Activated CD8-positive, alpha-beta T cell treated with anti-CD3 and anti-CD28 coated beads, Interleukin-2, amount 10 ng/mL, durations not matched to agents 7 days and 5 days (primary cell): ENCODE measurements around the gene DNAJC8. TPM values are rescaled to one million over a fixed set of nuclear protein-coding genes. Genes with fewer than 3 reads are reported as not detected.
A peak's percentile ranks its signal among the peaks of the same experiment; 100 is the strongest.

Source experiments
- ATAC-seq: fragments of 150-1000 bp; cut with Tn5 transposase; one replicate; pipeline ENCODE4 v1.10.0; 2021; ENCODE audit warnings: moderate library complexity
- CTCF ChIA-PET: fragments of 350-600 bp; sonication (Branson Sonifier 250); formaldehyde crosslinking; loops from one replicate; lab custom pipeline; 2021; ENCODE audit warnings: antibody characterized with exemption; lab: Charles Lee
- POLR2A ChIA-PET: fragments of 350-600 bp; sonication (Branson Sonifier 250); formaldehyde crosslinking; loops from one replicate; lab custom pipeline; 2021; ENCODE audit warnings: antibody characterized with exemption; lab: Charles Lee
- DNase-seq: peaks from one replicate; pipeline ENCODE4 v3.0.0-alpha.2; 2020
- H3K27ac Mint-ChIP-seq: one replicate; pipeline ENCODE4 v1.8.0; 2021; ENCODE audit warnings: mild to moderate bottlenecking, mixed read lengths
- H3K27me3 Mint-ChIP-seq: one replicate; pipeline ENCODE4 v1.8.0; 2021; ENCODE audit warnings: low read depth, mixed read lengths
- H3K36me3 Mint-ChIP-seq: one replicate; pipeline ENCODE4 v1.8.0; 2021; ENCODE audit warnings: low read depth, mixed read lengths
- H3K4me1 Mint-ChIP-seq: one replicate; pipeline ENCODE4 v1.8.0; 2021; ENCODE audit warnings: low read depth, mixed read lengths
- H3K4me3 Mint-ChIP-seq: one replicate; pipeline ENCODE4 v1.8.0; 2021; ENCODE audit warnings: mild to moderate bottlenecking, mixed read lengths
- H3K9me3 Mint-ChIP-seq: one replicate; pipeline ENCODE4 v1.8.0; 2022; ENCODE audit warnings: mixed read lengths; ENCODE audit not compliant: insufficient read depth
- total RNA-seq, 2 experiments: library from RNA; stranded (reverse); gene quantifications; one replicate each; pipeline ENCODE4 v1.2.3, GENCODE V29; 2021

Gene DNAJC8
- total RNA-seq, 2 experiments from 2014 or later: 121 to 124 TPM

- ATAC-seq (no peak), DNase-seq (no peak)
- no peak overlapping the region for H3K4me3 Mint-ChIP-seq
- peaks cover 19% of the 10 kb centered on the region for H3K36me3 Mint-ChIP-seq
- ChIA-PET POLR2A (interaction anchor here (0.8 to 4.1 kb wide), 7 partner anchors 9 to 345 kb away, joined by 3 to 49 read pairs (median 3); partner anchors contain the start of gene EYA3), CTCF (interaction anchor here (1.0 to 5.0 kb wide), 5 partner anchors 8 to 146 kb away, joined by 3 to 39 read pairs (median 8); no protein-coding TSS in a partner anchor)
- H3K27ac Mint-ChIP-seq: no peak overlapping the region
- no peaks in the 10 kb centered on the region for H3K9me3 Mint-ChIP-seq
- H3K4me1 Mint-ChIP-seq: peaks cover 19% of the 10 kb centered on the region
- no peaks in the 10 kb centered on the region for H3K27me3 Mint-ChIP-seq
Observed at GRCh38 chr1:28236656-28237322, 4.0 kb upstream of the DNAJC8 start.

- Mint-ChIP-seq H3K4me3 (no peak within 1 kb of the TSS), H3K36me3 (peaks cover 19% of the 10 kb centered on the region), H3K4me1 (peaks cover 22% of the 10 kb centered on the region), H3K9me3 (no peaks in the 10 kb centered on the region), H3K27ac (no peak within 1 kb of the TSS), H3K27me3 (no peaks in the 10 kb centered on the region)
- ChIA-PET POLR2A (interaction anchor here (0.8 to 4.1 kb wide), 15 partner anchors 9 to 510 kb away, joined by 3 to 49 read pairs (median 4); partner anchors contain the start of genes EYA3, FAM76A, MED18 and RNU11), CTCF (interaction anchor here (1.1 to 5.0 kb wide), 5 partner anchors 8 to 145 kb away, joined by 3 to 39 read pairs (median 10); no protein-coding TSS in a partner anchor)
- ATAC-seq (peak; percentile 97), DNase-seq (peak; percentile 97)
Observed at GRCh38 chr1:28235755-28236655, 3.2 kb upstream of the DNAJC8 start, which contains the start of gene ATP5IF1. TSS of gene ATP5IF1 (plus strand) at chr1:28236124. CDS start at chr1:28236184, 60 bp downstream.

- ATAC-seq (no peak), DNase-seq (no peak)
- H3K4me1 Mint-ChIP-seq: peaks cover 31% of the 10 kb centered on the region
- H3K36me3 Mint-ChIP-seq: peaks cover 18% of the 10 kb centered on the region
- no peak overlapping the region for H3K27ac Mint-ChIP-seq
- peak overlapping the region; percentile 45 for H3K4me3 Mint-ChIP-seq
- CTCF ChIA-PET: interaction anchor here (1.6 to 5.0 kb wide), 3 partner anchors 16 to 348 kb away, joined by 4 to 39 read pairs (median 4); partner anchors contain the start of gene EYA3
- POLR2A ChIA-PET: interaction anchor here (1.9 kb wide), 1 partner anchor 96 kb away, joined by 4 read pairs; the partner anchor contains the start of gene MED18
- H3K9me3 Mint-ChIP-seq: no peaks in the 10 kb centered on the region
- H3K27me3 Mint-ChIP-seq: no peaks in the 10 kb centered on the region
Observed at GRCh38 chr1:28233264-28233606, 406 bp upstream of the DNAJC8 start.

- H3K9me3 Mint-ChIP-seq: no peaks in the 10 kb centered on the region
- H3K27me3 Mint-ChIP-seq: no peaks in the 10 kb centered on the region
- ATAC-seq (no peak), DNase-seq (no peak)
- H3K4me3 Mint-ChIP-seq: no peak overlapping the region
- peaks cover 33% of the 10 kb centered on the region for H3K36me3 Mint-ChIP-seq
- peaks cover 31% of the 10 kb centered on the region for H3K4me1 Mint-ChIP-seq
- POLR2A ChIA-PET: no interaction called here
- CTCF ChIA-PET: interaction anchor here (1.5 kb wide), 1 partner anchor 21 kb away, joined by 4 read pairs; no protein-coding TSS in a partner anchor
- H3K27ac Mint-ChIP-seq: no peak overlapping the region
Observed at GRCh38 chr1:28229996-28230395, 2.8 kb downstream of the DNAJC8 start.

GRCh38 chr1:28229089-28229488, 3.7 kb downstream of the DNAJC8 start:
- no peaks in the 10 kb centered on the region for H3K9me3 Mint-ChIP-seq
- H3K4me3 Mint-ChIP-seq: no peak overlapping the region
- H3K36me3 Mint-ChIP-seq: peaks cover 38% of the 10 kb centered on the region
- ChIA-PET CTCF (interaction anchor here (1.5 kb wide), 1 partner anchor 20 kb away, joined by 4 read pairs; no protein-coding TSS in a partner anchor), POLR2A (no interaction called here)
- H3K27ac Mint-ChIP-seq: no peak overlapping the region
- peaks cover 29% of the 10 kb centered on the region for H3K4me1 Mint-ChIP-seq
- H3K27me3 Mint-ChIP-seq: no peaks in the 10 kb centered on the region
- ATAC-seq (no peak), DNase-seq (no peak)

- Mint-ChIP-seq H3K36me3 (peaks cover 37% of the 10 kb centered on the region), H3K9me3 (no peaks in the 10 kb centered on the region), H3K4me1 (peaks cover 12% of the 10 kb centered on the region), H3K4me3 (no peak overlapping the region), H3K27me3 (no peaks in the 10 kb centered on the region), H3K27ac (no peak overlapping the region)
- CTCF ChIA-PET: interaction anchor here (1.3 to 1.8 kb wide), 4 partner anchors 24 to 125 kb away, joined by 3 to 13 read pairs (median 4); partner anchors contain the start of gene EYA3
- ATAC-seq (no peak), DNase-seq (no peak)
- POLR2A ChIA-PET: interaction anchor here (0.5 to 0.8 kb wide), 3 partner anchors 19 to 370 kb away, joined by 3 to 5 read pairs (median 4); no protein-coding TSS in a partner anchor
Observed at GRCh38 chr1:28213315-28213714, 19.5 kb downstream of the DNAJC8 start.

GRCh38 chr1:28209700-28210099, 23.1 kb downstream of the DNAJC8 start:
- no peak for ATAC-seq
- H3K4me1 Mint-ChIP-seq: peaks cover 12% of the 10 kb centered on the region
- POLR2A ChIA-PET: interaction anchor here (1.3 to 1.5 kb wide), 2 partner anchors 9 to 121 kb away, joined by 4 to 7 read pairs; partner anchors contain the start of gene EYA3

GRCh38 chr1:28208818-28209441, 23.9 kb downstream of the DNAJC8 start:
- DNase-seq (peak; percentile 82), ATAC-seq (peak; percentile 91)
- POLR2A ChIA-PET: interaction anchor here (1.1 to 1.5 kb wide), 3 partner anchors 9 to 120 kb away, joined by 3 to 7 read pairs (median 4); partner anchors contain the start of gene EYA3
- peaks cover 41% of the 10 kb centered on the region for H3K36me3 Mint-ChIP-seq
- H3K4me1 Mint-ChIP-seq: peaks cover 12% of the 10 kb centered on the region
- CTCF ChIA-PET: interaction anchor here (0.6 to 7.1 kb wide), 48 partner anchors 9 to 668 kb away, joined by 3 to 217 read pairs (median 4); partner anchors contain the start of genes EYA3, PTAFR and YTHDF2
- no peaks in the 10 kb centered on the region for H3K27me3 Mint-ChIP-seq
- no peak overlapping the region for H3K4me3 Mint-ChIP-seq
- H3K27ac Mint-ChIP-seq: no peak overlapping the region
- H3K9me3 Mint-ChIP-seq: no peaks in the 10 kb centered on the region

More at GRCh38 chr1:28209700-28210099, 23.1 kb downstream of the DNAJC8 start:
- no peaks in the 10 kb centered on the region for H3K27me3 Mint-ChIP-seq
- no peak overlapping the region for H3K4me3 Mint-ChIP-seq
- DNase-seq: no peak
- H3K27ac Mint-ChIP-seq: no peak overlapping the region
- H3K36me3 Mint-ChIP-seq: peaks cover 36% of the 10 kb centered on the region
- H3K9me3 Mint-ChIP-seq: no peaks in the 10 kb centered on the region
- CTCF ChIA-PET: interaction anchor here (0.7 to 7.1 kb wide), 36 partner anchors 10 to 667 kb away, joined by 3 to 217 read pairs (median 4); partner anchors contain the start of genes EYA3 and PTAFR

- ATAC-seq (no peak), DNase-seq (no peak)
- peaks cover 31% of the 10 kb centered on the region for H3K4me1 Mint-ChIP-seq
- ChIA-PET CTCF (interaction anchor here (7.1 kb wide), 1 partner anchor 116 kb away, joined by 217 read pairs; the partner anchor contains the start of gene EYA3), POLR2A (no interaction called here)
- H3K4me3 Mint-ChIP-seq: no peak overlapping the region
- H3K27me3 Mint-ChIP-seq: no peaks in the 10 kb centered on the region
- peaks cover 58% of the 10 kb centered on the region for H3K36me3 Mint-ChIP-seq
- no peak overlapping the region for H3K27ac Mint-ChIP-seq
- no peaks in the 10 kb centered on the region for H3K9me3 Mint-ChIP-seq
Observed at GRCh38 chr1:28205243-28205642, 27.6 kb downstream of the DNAJC8 start.

- peak overlapping the region; percentile 50 for H3K4me3 Mint-ChIP-seq
- peaks cover 61% of the 10 kb centered on the region for H3K4me1 Mint-ChIP-seq
- DNase-seq (no peak), ATAC-seq (no peak)
- ChIA-PET CTCF (interaction anchor here (1.4 to 1.7 kb wide), 4 partner anchors 9 to 113 kb away, joined by 5 to 14 read pairs (median 6); no protein-coding TSS in a partner anchor), POLR2A (interaction anchor here (0.6 to 3.4 kb wide), 4 partner anchors 9 to 112 kb away, joined by 3 to 12 read pairs (median 5); partner anchors contain the start of gene EYA3)
- peaks cover 72% of the 10 kb centered on the region for H3K36me3 Mint-ChIP-seq
- peaks cover 10% of the 10 kb centered on the region for H3K9me3 Mint-ChIP-seq
- peak overlapping the region; percentile 90 for H3K27ac Mint-ChIP-seq
- no peaks in the 10 kb centered on the region for H3K27me3 Mint-ChIP-seq
Observed at GRCh38 chr1:28200234-28200873, 32.5 kb downstream of the DNAJC8 start.
